RWPE2 (cell line): Measurements from ENCODE around the gene OR51A7.
"Not testable (repeated sequence)": the region's sequence is repeated elsewhere in the genome, so short reads cannot be mapped to it uniquely, and the experiment has no call there.

Experiments
- ATAC-seq: fragments of 200-7000 bp; cut with Tn5 transposase; 3 replicates; pipeline ENCODE4 v1.9.1; 2021; ENCODE audit warnings: low read depth
- DNase-seq: peaks from one replicate; pipeline ENCODE4 v3.0.0-alpha.2; 2020; ENCODE audit warnings: low spot score
- H3K27ac ChIP-seq: fragments of 450-650 bp; 2 replicates; pipeline ENCODE4 v1.5.1; 2017; ENCODE audit warnings: mild to moderate bottlenecking; ENCODE audit not compliant: poor library complexity, severe bottlenecking
- H3K27me3 ChIP-seq: fragments of 250-450 bp; sonication (Bioruptor Pico); 2 replicates; pipeline ENCODE4 v1.5.1; 2021; ENCODE audit warnings: mild to moderate bottlenecking, moderate library complexity; ENCODE audit not compliant: insufficient read depth, poor library complexity, severe bottlenecking
- H3K36me3 ChIP-seq: fragments of 250-450 bp; sonication (Bioruptor Pico); 2 replicates; pipeline ENCODE4 v1.5.1; 2020; ENCODE audit warnings: low read depth, mild to moderate bottlenecking, moderate library complexity
- H3K4me1 ChIP-seq: fragments of 250-450 bp; sonication (Bioruptor Pico); 2 replicates; pipeline ENCODE4 v1.5.1; 2021; ENCODE audit warnings: mild to moderate bottlenecking, moderate library complexity; ENCODE audit not compliant: insufficient read depth, poor library complexity, severe bottlenecking
- H3K4me3 ChIP-seq: fragments of 250-450 bp; sonication (Bioruptor Pico); 2 replicates; pipeline ENCODE4 v1.5.1; 2021; ENCODE audit warnings: mild to moderate bottlenecking, moderate library complexity; ENCODE audit not compliant: severe bottlenecking
- H3K9me3 ChIP-seq: fragments of 250-450 bp; sonication (Bioruptor Pico); 2 replicates; pipeline ENCODE4 v1.5.1; 2021; ENCODE audit warnings: mild to moderate bottlenecking, moderate library complexity; ENCODE audit not compliant: severe bottlenecking
- CTCF ChIP-seq: fragments of 450-650 bp; IDR thresholded peaks from one replicate; pipeline ENCODE4 v1.5.1; 2017; ENCODE audit warnings: mild to moderate bottlenecking, moderate library complexity; ENCODE audit not compliant: poor library complexity, severe bottlenecking

OR51A7 gene, protein sequence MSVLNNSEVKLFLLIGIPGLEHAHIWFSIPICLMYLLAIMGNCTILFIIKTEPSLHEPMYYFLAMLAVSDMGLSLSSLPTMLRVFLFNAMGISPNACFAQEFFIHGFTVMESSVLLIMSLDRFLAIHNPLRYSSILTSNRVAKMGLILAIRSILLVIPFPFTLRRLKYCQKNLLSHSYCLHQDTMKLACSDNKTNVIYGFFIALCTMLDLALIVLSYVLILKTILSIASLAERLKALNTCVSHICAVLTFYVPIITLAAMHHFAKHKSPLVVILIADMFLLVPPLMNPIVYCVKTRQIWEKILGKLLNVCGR

GRCh38 chr11:4903484-4903883, at the start of gene OR51A7:
Gene OR51A7 (plus strand): TSS chr11:4903783. CDS start chr11:4907370, 3,587 bp downstream.
- H3K9me3 ChIP-seq, result no peaks in the 10 kb centered on the region
- TF ChIP-seq CTCF, result no peak
- DNase-seq (no peak), ATAC-seq (no peak)
- no peaks in the 10 kb centered on the region for H3K27me3 ChIP-seq
- H3K27ac ChIP-seq, result no peak within 1 kb of the TSS
- no peaks in the 10 kb centered on the region for H3K36me3 ChIP-seq
- H3K4me1 ChIP-seq, result no peaks in the 10 kb centered on the region
- H3K4me3 ChIP-seq, result no peak within 1 kb of the TSS

DNA sequence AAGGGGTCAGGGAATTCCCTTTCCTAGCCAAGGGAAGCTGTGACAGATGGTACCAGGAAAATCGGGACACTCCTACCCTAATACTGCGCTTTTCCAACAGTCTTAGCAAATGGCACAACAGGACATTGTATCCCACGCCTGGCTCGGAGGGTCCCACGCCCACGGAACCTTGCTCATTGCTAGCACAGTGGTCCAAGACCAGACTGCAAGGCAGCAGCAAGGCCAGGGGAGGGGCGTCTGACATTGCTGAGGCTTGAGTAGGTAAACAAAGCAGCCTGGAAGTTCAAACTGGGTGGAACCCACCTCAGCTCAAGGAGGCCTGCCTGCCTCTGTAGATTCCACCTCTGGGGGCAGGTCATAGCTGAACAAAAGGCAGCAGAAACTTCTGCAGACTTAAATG, 49.3 kb upstream of the OR51A7 start:
- not testable (repeated sequence) for H3K27me3 ChIP-seq, H3K9me3 ChIP-seq, H3K36me3 ChIP-seq, H3K4me3 ChIP-seq, H3K27ac ChIP-seq, H3K4me1 ChIP-seq, ATAC-seq, DNase-seq

DNA sequence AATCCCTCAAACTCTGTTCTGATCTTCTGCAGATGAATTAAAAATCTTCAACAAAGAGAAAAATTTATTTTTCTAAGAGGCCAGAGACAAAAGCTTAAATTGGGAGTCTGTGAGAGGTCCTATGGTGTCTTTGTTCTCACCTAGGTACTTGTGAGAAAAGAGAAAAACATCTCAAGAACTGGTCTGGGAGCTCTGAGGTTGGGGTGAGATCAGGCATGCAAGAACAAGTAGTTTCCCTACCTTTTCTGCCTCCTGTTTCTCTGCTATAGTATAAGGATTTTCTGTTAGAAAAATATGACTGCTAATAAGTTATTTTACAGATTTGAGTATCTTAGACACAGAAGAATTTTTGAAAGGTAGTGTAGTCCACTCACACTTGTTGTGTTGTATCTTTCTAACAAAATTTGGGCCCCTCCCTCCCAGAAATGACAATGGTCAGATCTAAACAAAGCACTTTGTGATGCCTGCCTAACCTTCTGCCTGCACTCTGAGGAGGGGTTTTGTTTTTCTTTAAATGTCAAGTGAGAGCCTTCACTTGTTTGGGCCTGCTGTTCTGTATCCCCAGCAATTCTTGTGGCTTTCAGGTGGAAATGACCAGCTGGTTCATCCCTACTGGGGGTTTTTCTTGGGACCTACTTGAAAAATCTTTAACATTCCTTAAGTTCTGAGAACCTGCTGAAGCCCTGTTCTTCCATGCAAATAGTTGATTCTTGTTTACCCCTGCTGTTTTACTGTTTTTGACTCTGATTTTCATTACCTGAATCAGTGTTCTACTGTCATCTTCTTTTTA, 40.9 kb upstream of the OR51A7 start:
- TF ChIP-seq CTCF, result no peak
- Histone ChIP-seq H3K27ac (no peak overlapping the region), H3K27me3 (no peaks in the 10 kb centered on the region), H3K4me3 (no peak overlapping the region), H3K36me3 (no peaks in the 10 kb centered on the region), H3K9me3 (no peaks in the 10 kb centered on the region), H3K4me1 (no peaks in the 10 kb centered on the region)
- no peak for ATAC-seq
- DNase-seq, result no peak

- Histone ChIP-seq H3K36me3 (no peaks in the 10 kb centered on the region), H3K4me1 (no peaks in the 10 kb centered on the region), H3K4me3 (no peak overlapping the region), H3K27ac (no peak overlapping the region), H3K27me3 (no peaks in the 10 kb centered on the region), H3K9me3 (no peaks in the 10 kb centered on the region)
- DNase-seq (no peak), ATAC-seq (no peak)
- TF ChIP-seq CTCF, result no peak
Observed at GRCh38 chr11:4863876-4864275, 39.7 kb upstream of the OR51A7 start.

- Histone ChIP-seq H3K4me1 (no peaks in the 10 kb centered on the region), H3K36me3 (no peaks in the 10 kb centered on the region), H3K4me3 (no peak overlapping the region), H3K9me3 (no peaks in the 10 kb centered on the region), H3K27ac (no peak overlapping the region), H3K27me3 (no peaks in the 10 kb centered on the region)
- no peak for TF ChIP-seq CTCF
- no peak for DNase-seq
- ATAC-seq, result no peak
Observed at GRCh38 chr11:4865855-4866254, 37.7 kb upstream of the OR51A7 start.
